Measurements from ENCODE around the gene MARCO. TPM values are rescaled to one million over a fixed set of nuclear protein-coding genes. Genes with fewer than 3 reads are reported as not detected.

MARCO gene
- total and polyA plus RNA-seq, 10 of the 15 experiments (the other 5 are each of a cell fraction or from before 2014, with no cell fraction given), result 0.13 to 0.67 (median 0.32) TPM; not detected in 5

GRCh38 chr2:118907759-118908158 is 34.2 kb upstream of the MARCO start:
- ChIA-PET SMC1A (ENCODE audit: uncharacterized antibody, unreplicated experiment) (no interaction called here), POLR2A (no interaction called here), CTCF (interaction anchor here (2.0 kb wide), 1 partner anchor 26 kb away, joined by 6 read pairs; no protein-coding TSS in a partner anchor), RAD21 (ENCODE audit: unreplicated experiment) (no interaction called here)
- H3K9ac ChIP-seq (ENCODE audit: control insufficient read depth, insufficient read depth, low read length), result no peak overlapping the region
- ATAC-seq (no peak), FAIRE-seq (no peak), DNase-seq (ENCODE audit: low read depth, low spot score) (no peak)
- H3K27me3 ChIP-seq (replicated peaks in 1 of 2; ENCODE audit: control insufficient read depth in 2 of 2, insufficient read depth in 2 of 2, low read length in 1 of 2), result no peaks in the 10 kb centered on the region; a peak in 1 of 4 replicates
- no peak overlapping the region for H2AFZ ChIP-seq (ENCODE audit: control insufficient read depth, low read depth, low read length)
- H3K27ac ChIP-seq (ENCODE audit: control insufficient read depth, insufficient read depth), result no peak overlapping the region
- BruUV-seq (replicated peaks), result no TSS peak
- no peak overlapping the region for H3K4me2 ChIP-seq (ENCODE audit: control insufficient read depth, insufficient read depth)
- in situ Hi-C loops (cut with MboI), result no loop called here
- H3K4me1 ChIP-seq (ENCODE audit: control insufficient read depth, insufficient read depth, low read length), result no peaks in the 10 kb centered on the region
- WGBS (ENCODE audit: insufficient coverage, insufficient replicate concordance, low lambda C conversion rate, missing lambda C conversion rate), result 31% methylated on average over 4 of the region's 5 CpGs
- no peaks in the 10 kb centered on the region for H3K9me3 ChIP-seq (replicated peaks; ENCODE audit: control insufficient read depth, insufficient read depth, low read length)
- H3K36me3 ChIP-seq (ENCODE audit: control insufficient read depth in 2 of 2, insufficient read depth in 2 of 2, low read length in 1 of 2), result no peaks in the 10 kb centered on the region
- intact Hi-C loops (cut with micrococcal nuclease; ENCODE audit: unreplicated experiment), result no loop called here
- H4K20me1 ChIP-seq (ENCODE audit: control insufficient read depth, insufficient read depth), result no peaks in the 10 kb centered on the region
- no peak overlapping the region for H3K4me3 ChIP-seq
- TF ChIP-seq EZH2 (IDR thresholded peaks at IDR 0.05; ENCODE audit: borderline replicate concordance, control insufficient read depth, low read depth, low read length) (no peak), USF2 (IDR thresholded peaks at IDR 0.05; ENCODE audit: borderline replicate concordance, low read depth, low read length) (no peak), HCFC1 (IDR thresholded peaks at IDR 0.05; ENCODE audit: low read length) (no peak), ZNF207 (IDR thresholded peaks at IDR 0.05; ENCODE audit: borderline replicate concordance) (no peak)
- H3K79me2 ChIP-seq (ENCODE audit: control insufficient read depth, insufficient read depth, low read length), result no peaks in the 10 kb centered on the region

GRCh38 chr2:118909191-118909590 is 32.8 kb upstream of the MARCO start:
- WGBS (ENCODE audit: insufficient coverage, insufficient replicate concordance, low lambda C conversion rate, missing lambda C conversion rate), result 26% methylated on average over 4 of the region's 4 CpGs
- H4K20me1 ChIP-seq (ENCODE audit: control insufficient read depth, insufficient read depth), result no peaks in the 10 kb centered on the region
- no peaks in the 10 kb centered on the region; a peak in 1 of 4 replicates for H3K27me3 ChIP-seq (replicated peaks in 1 of 2; ENCODE audit: control insufficient read depth in 2 of 2, insufficient read depth in 2 of 2, low read length in 1 of 2)
- no TSS peak for BruUV-seq (replicated peaks)
- intact Hi-C loops (cut with micrococcal nuclease; ENCODE audit: unreplicated experiment), result no loop called here
- H3K36me3 ChIP-seq (ENCODE audit: control insufficient read depth in 2 of 2, insufficient read depth in 2 of 2, low read length in 1 of 2), result no peaks in the 10 kb centered on the region
- no peak overlapping the region for H3K27ac ChIP-seq (ENCODE audit: control insufficient read depth, insufficient read depth)
- no peaks in the 10 kb centered on the region for H3K79me2 ChIP-seq (ENCODE audit: control insufficient read depth, insufficient read depth, low read length)
- DNase-seq (ENCODE audit: low read depth, low spot score) (no peak), ATAC-seq (no peak), FAIRE-seq (no peak)
- in situ Hi-C loops (cut with MboI), result no loop called here
- ChIA-PET CTCF (interaction anchor here (2.0 kb wide), 1 partner anchor 27 kb away, joined by 6 read pairs; no protein-coding TSS in a partner anchor), RAD21 (ENCODE audit: unreplicated experiment) (no interaction called here), SMC1A (ENCODE audit: uncharacterized antibody, unreplicated experiment) (no interaction called here), POLR2A (no interaction called here)
- H3K9ac ChIP-seq (ENCODE audit: control insufficient read depth, insufficient read depth, low read length), result no peak overlapping the region
- H3K4me3 ChIP-seq, result no peak overlapping the region
- no peak for TF ChIP-seq SP1 (IDR thresholded peaks at IDR 0.05; ENCODE audit: low read depth, low read length)
- H2AFZ ChIP-seq (ENCODE audit: control insufficient read depth, low read depth, low read length), result no peak overlapping the region
- H3K4me1 ChIP-seq (ENCODE audit: control insufficient read depth, insufficient read depth, low read length), result no peaks in the 10 kb centered on the region
- no peaks in the 10 kb centered on the region for H3K9me3 ChIP-seq (replicated peaks; ENCODE audit: control insufficient read depth, insufficient read depth, low read length)
- no peak overlapping the region for H3K4me2 ChIP-seq (ENCODE audit: control insufficient read depth, insufficient read depth)
